Measurements from ENCODE around the gene KLC3. TPM values are rescaled to one million over a fixed set of nuclear protein-coding genes. Genes with fewer than 3 reads are reported as not detected.

KLC3 gene
- total and polyA plus RNA-seq, 2 of the 8 experiments (the other 6 are each of a cell fraction or from before 2014, with no cell fraction given) = 1.3 to 2.8 TPM

GRCh38 chr19:45303269-45304060 lies 37.1 kb upstream of the KLC3 start:
- Histone ChIP-seq H2BK120ac (replicated peaks; ENCODE audit: low read depth, low read length) (no peak overlapping the region), H3K23me2 (ENCODE audit: low read depth, low read length) (no peaks in the 10 kb centered on the region; the same call in 1 of the 2 replicates), H3K9me3 (ENCODE audit: insufficient read depth in 2 of 2, low read depth in 1 of 2, low read length in 1 of 2) (no peaks in the 10 kb centered on the region), H3K4me3 (ENCODE audit: extremely low read depth in 1 of 4, insufficient read depth in 2 of 4, low read depth in 3 of 4, low read length in 4 of 4) (no peak overlapping the region), H3K4ac (replicated peaks; ENCODE audit: insufficient read length, low read depth, low read length) (no peak overlapping the region), H2BK12ac (ENCODE audit: low read depth, low read length) (no peak overlapping the region), H3K56ac (replicated peaks; ENCODE audit: insufficient read length, low read depth, low read length) (no peak overlapping the region), H2BK20ac (ENCODE audit: low read length) (no peak overlapping the region), H2AK5ac (ENCODE audit: low read depth, low read length) (no peak overlapping the region), H3K4me2 (ENCODE audit: insufficient read depth in 1 of 2, low read depth in 2 of 2, low read length in 2 of 2) (no peak overlapping the region), H3K4me1 (replicated peaks in 1 of 4; ENCODE audit: control insufficient read depth in 3 of 4, insufficient read depth in 4 of 4, low read length in 3 of 4) (no peaks in the 10 kb centered on the region; a peak in 2 of 7 replicates), H2BK5ac (ENCODE audit: low read depth, low read length) (no peak overlapping the region), H4K20me1 (replicated peaks in 1 of 2; ENCODE audit: control insufficient read depth in 1 of 2, insufficient read depth in 2 of 2, low read length in 2 of 2) (no peaks in the 10 kb centered on the region), H4K5ac (ENCODE audit: insufficient read length, low read depth, low read length) (no peak overlapping the region), H2BK15ac (ENCODE audit: low read length) (no peak overlapping the region), H4K91ac (replicated peaks; ENCODE audit: insufficient read length, low read length) (no peak overlapping the region), H4K8ac (ENCODE audit: extremely low read depth, insufficient read depth, low read length) (no peak overlapping the region; the same call in 1 of the 2 replicates), H3K9ac (replicated peaks in 1 of 4; ENCODE audit: extremely low read depth in 1 of 4, low read depth in 3 of 4, low read length in 3 of 4) (no peak overlapping the region), H3K36me3 (ENCODE audit: control insufficient read depth in 2 of 4, insufficient read depth in 4 of 4, low read length in 3 of 4) (no peaks in the 10 kb centered on the region; a peak in 3 of 8 replicates), H3K14ac (ENCODE audit: insufficient read length) (no peak overlapping the region), H3K27me3 (replicated peaks in 1 of 4; ENCODE audit: control insufficient read depth in 3 of 4, extremely low read depth in 1 of 4, insufficient read depth in 3 of 4, low read length in 3 of 4) (peaks cover 0 to 13% (median 10%) of the 10 kb centered on the region in 4 experiments; a peak in 3 of 7 replicates), H3K79me2 (ENCODE audit: control insufficient read depth in 1 of 2, insufficient read depth in 2 of 2, low read length in 2 of 2) (no peaks in the 10 kb centered on the region), H3K18ac (ENCODE audit: extremely low read depth, low read length) (no peak overlapping the region), H3K23ac (ENCODE audit: insufficient read length) (no peak overlapping the region), H2AFZ (ENCODE audit: low read length) (no peak overlapping the region), H3K79me1 (ENCODE audit: low read depth, low read length) (no peaks in the 10 kb centered on the region), H3K27ac (ENCODE audit: low read depth, low read length) (no peak overlapping the region)
- CTCF ChIA-PET (ENCODE audit: partially characterized antibody) = interaction anchor here (0.7 to 1.3 kb wide), 4 partner anchors 8 to 56 kb away, joined by 3 to 6 read pairs (median 4); no protein-coding TSS in a partner anchor
- DNase-seq (ENCODE audit: low read depth in 1 of 2, low spot score in 2 of 2) (no peak), FAIRE-seq (no peak)
- 88% methylated on average over 12 of the region's 12 CpGs; no CpG with 5 or more reads in 1 of the 2 experiments for WGBS, 2 experiments (ENCODE audit: extremely low coverage in 1 of 2, insufficient coverage in 1 of 2, insufficient read length in 1 of 2, insufficient replicate concordance in 2 of 2, low coverage in 1 of 2, low lambda C conversion rate in 2 of 2, missing lambda C conversion rate in 1 of 2)
- POLR2A ChIA-PET (ENCODE audit: partially characterized antibody) = interaction anchor here (0.7 kb wide), 1 partner anchor 30 kb away, joined by 3 read pairs; no protein-coding TSS in a partner anchor
- no peak for TF ChIP-seq SP1 (IDR thresholded peaks at IDR 0.05; ENCODE audit: low read depth, low read length)
- TF ChIP-seq CTCF (IDR thresholded peaks at IDR 0.05; ENCODE audit: control extremely low read depth in 1 of 3, insufficient read depth in 1 of 3, low read depth in 1 of 3, low read length in 3 of 3) = no peak
- no peak for TF ChIP-seq HDAC6 (IDR thresholded peaks at IDR 0.05; ENCODE audit: low read depth, low read length)
- TF ChIP-seq POLR2A (IDR thresholded peaks at IDR 0.05; ENCODE audit: control extremely low read depth in 1 of 2, low read depth in 2 of 2, low read length in 2 of 2) = no peak
- no peak for TF ChIP-seq KDM4A (IDR thresholded peaks at IDR 0.05; ENCODE audit: low read depth, low read length, severe bottlenecking)
- no peak for TF ChIP-seq CEBPB (IDR thresholded peaks at IDR 0.05; ENCODE audit: low read depth, low read length)
- TF ChIP-seq EZH2 (IDR thresholded peaks at IDR 0.05; ENCODE audit: low read depth, low read length, severe bottlenecking) = no peak
- no peak for TF ChIP-seq MAX (IDR thresholded peaks at IDR 0.05)
- TF ChIP-seq RNF2 (IDR thresholded peaks at IDR 0.05; ENCODE audit: borderline replicate concordance, low read depth, low read length, missing control alignments, poor library complexity, severe bottlenecking) = no peak

All from H1 (cell line).